K562 (cell line): Measurements from ENCODE around the gene C2orf72. TPM values are rescaled to one million over a fixed set of nuclear protein-coding genes. Genes with fewer than 3 reads are reported as not detected.
A peak's percentile ranks its signal among the peaks of the same experiment; 100 is the strongest.

Experiments
- ATAC-seq: fragments of 200-7000 bp; cut with Tn5 transposase; 3 replicates; pipeline ENCODE4 v1.9.1; 2020; ENCODE audit warnings: moderate library complexity
- BruUV-seq: library from RNA; stranded (reverse); fragments of 400-500 nt; replicated peaks from 2 replicates; lab custom pipeline; 2021; lab: Mats Ljungman, UMichigan
- CTCF ChIA-PET: fragments of 300-600 bp; formaldehyde crosslinking; extraction: SDS; loops from one replicate; lab custom pipeline; 2021; ENCODE audit warnings: low intra/inter-chr PET ratio; lab: Yijun Ruan, JAX
- POLR2A ChIA-PET: fragments of 300-600, 350-650 bp; sonication (Branson Sonifier 250); formaldehyde crosslinking; extraction: SDS; loops from one replicate; lab custom pipeline; 2021; ENCODE audit warnings: antibody characterized with exemption, inconsistent platforms; lab: Yijun Ruan, JAX
- DNase-seq, 4 experiments: peaks; one replicate each; pipeline versions ENCODE4 v3.0.0 to v3.0.0-alpha.2; 2011 to 2018; ENCODE audit warnings: low spot score in 3 of 4, mixed read lengths in 3 of 4; ENCODE audit errors: extremely low read depth in 1 of 4
- FAIRE-seq: peaks from 2 replicates; lab custom pipeline; 2011; peaks lifted over from hg19 to GRCh38; lab: Jason Lieb, UNC
- H2AFZ ChIP-seq: 2 replicates; pipeline ENCODE4 v1.6.0; 2011; ENCODE audit warnings: low read depth, low read length, control low read depth, inconsistent platforms
- H3K27ac ChIP-seq: fragments of 200-600 bp; 3 replicates; pipeline ENCODE4 v1.8.0; 2011; ENCODE audit warnings: low read depth, mild to moderate bottlenecking, control low read depth, inconsistent platforms, low read length, moderate library complexity, mixed read lengths; ENCODE audit errors: extremely low read depth
- H3K27me3 ChIP-seq, 2 experiments: fragments of 300-600 bp in 1 of 2; 2 replicates in 1 of 2; 3 replicates in 1 of 2; pipeline versions ENCODE4 v1.6.0 to v1.8.0; 2011; ENCODE audit warnings: inconsistent platforms in 2 of 2, low read length in 2 of 2, mild to moderate bottlenecking in 1 of 2, mixed read lengths in 1 of 2, moderate library complexity in 1 of 2; ENCODE audit not compliant: control insufficient read depth in 2 of 2, insufficient read depth in 2 of 2
- H3K36me3 ChIP-seq: fragments of 300-600 bp; 3 replicates; pipeline ENCODE4 v1.8.0; 2011; ENCODE audit warnings: mild to moderate bottlenecking, low read length, inconsistent platforms; ENCODE audit not compliant: control insufficient read depth, insufficient read depth
- H3K4me1 ChIP-seq, 2 experiments: fragments of 200-600 bp in 1 of 2; replicated peaks in 1 of 2; 2 replicates in 1 of 2; 3 replicates in 1 of 2; pipeline versions ENCODE4 v1.5.1 to v1.8.0; 2011; ENCODE audit warnings: inconsistent platforms in 2 of 2, low read length in 2 of 2, mild to moderate bottlenecking in 1 of 2, mixed read lengths in 1 of 2, moderate library complexity in 1 of 2; ENCODE audit not compliant: control insufficient read depth in 2 of 2, insufficient read depth in 2 of 2
- H3K4me2 ChIP-seq: 2 replicates; pipeline ENCODE4 v1.6.1; 2011; ENCODE audit warnings: low read length, control low read depth, inconsistent platforms, mixed read lengths; ENCODE audit not compliant: insufficient read depth
- H3K4me3 ChIP-seq: fragments of 200-600 bp; sonication (generic), shearing (Covaris generic); 2 replicates; pipeline ENCODE4 v1.5.1; 2016; ENCODE audit warnings: control low read depth, inconsistent platforms
- H3K79me2 ChIP-seq: fragments of 200-600 bp; 3 replicates; pipeline ENCODE4 v1.8.0; 2011; ENCODE audit warnings: low read length, inconsistent platforms; ENCODE audit not compliant: control insufficient read depth, insufficient read depth
- H3K9ac ChIP-seq, 2 experiments: 2 replicates each; pipeline versions ENCODE4 v1.6.0 to v1.6.1; 2011; ENCODE audit warnings: low read depth in 2 of 2, low read length in 2 of 2, control low read depth in 1 of 2, inconsistent platforms in 1 of 2, mild to moderate bottlenecking in 1 of 2, mixed read lengths in 1 of 2; ENCODE audit not compliant: insufficient read depth in 1 of 2
- H3K9me1 ChIP-seq: one replicate; pipeline ENCODE4 v1.6.0; 2011; ENCODE audit warnings: inconsistent platforms, mild to moderate bottlenecking, low read length, moderate library complexity; ENCODE audit not compliant: control insufficient read depth, insufficient read depth
- H3K9me3 ChIP-seq: replicated peaks from 2 replicates; pipeline ENCODE4 v1.5.1; 2011; ENCODE audit warnings: low read depth, low read length, inconsistent platforms; ENCODE audit not compliant: control insufficient read depth, insufficient read depth
- H4K20me1 ChIP-seq: replicated peaks from 2 replicates; pipeline ENCODE4 v1.6.1; 2011; ENCODE audit warnings: low read length, inconsistent platforms, mixed read lengths; ENCODE audit not compliant: control insufficient read depth, insufficient read depth
- CEBPB ChIP-seq: fragments of 450-650 bp; IDR thresholded peaks from 2 replicates; pipeline ENCODE4 v1.6.1; 2016; ENCODE audit warnings: missing genetic modification characterization, missing compliant biosample characterization
- CEBPG ChIP-seq, 3 experiments: fragments of 200-800 bp in 1 of 3; sonication (Bioruptor generic) in 1 of 3; sonication (generic) in 1 of 3; formaldehyde crosslinking in 1 of 3; IDR thresholded peaks in 2 of 3; conservative IDR thresholded peaks in 1 of 3; 2 replicates each; pipeline versions ENCODE4 v1.6.1 to v1.8.0; 2016 to 2022; ENCODE audit warnings: missing compliant biosample characterization in 2 of 3, missing genetic modification characterization in 2 of 3, mild to moderate bottlenecking in 1 of 3, missing genetic modification reagents in 1 of 3
- CTCF ChIP-seq, 3 experiments: IDR thresholded peaks in 2 of 3; conservative IDR thresholded peaks in 1 of 3; 2 replicates each; pipeline ENCODE4 v1.5.1; 2011 to 2012; ENCODE audit warnings: low read length in 3 of 3, mild to moderate bottlenecking in 3 of 3, control low read depth in 2 of 3, improper control_type of control experiment in 1 of 3, inconsistent platforms in 1 of 3, low read depth in 1 of 3, mixed read lengths in 1 of 3, moderate library complexity in 1 of 3; ENCODE audit not compliant: insufficient read depth in 2 of 3
- WGBS: fragments of 100-300 bp; shearing (Covaris generic); methylation state at CpG from one replicate; pipeline ENCODE4 v1.1.6; 2016; ENCODE audit warnings: low coverage, mixed read lengths; ENCODE audit not compliant: insufficient coverage; ENCODE audit errors: missing lambda C conversion rate; 5-methylcytosine and 5-hydroxymethylcytosine counted together
- in situ Hi-C: fragments of 300-500 bp; cut with MboI; formaldehyde crosslinking; loops from 4 replicates; pipeline ENCODE4 v1.15.0; 2018; ENCODE audit warnings: inconsistent platforms, mixed read lengths
- intact Hi-C: fragments of 100-400 bp; cut with micrococcal nuclease; formaldehyde crosslinking; loops from 2 replicates; pipeline ENCODE4 v1.14.2; 2022
- polyA plus RNA-seq, 8 experiments: library from polyadenylated mRNA; depleted of rRNA in 4 of 8; stranded (reverse) in 5 of 8; unstranded in 3 of 8; fragments of >200 nt; fragmentation: Nextera tagmentation in 2 of 8; fragmentation: Illumina TruSeq in 1 of 8; extraction: Ambion mirVana in 2 of 8; extraction: Trizol in 1 of 8; gene quantifications; 2 replicates each; pipeline versions ENCODE4 v1.2.1 to v1.2.3, GENCODE V29; 2011 to 2014; ENCODE audit warnings: inconsistent platforms in 1 of 8, missing spikeins in 1 of 8
- total RNA-seq, 7 experiments: library from RNA; depleted of rRNA in 6 of 7; stranded (reverse); fragments of >200 nt in 6 of 7; fragmentation: Illumina TruSeq in 2 of 7; extraction: Trizol in 2 of 7; gene quantifications; 2 replicates each; pipeline versions ENCODE4 v1.2.1 to v1.2.3, GENCODE V29; 2011 to 2021; ENCODE audit warnings: low replicate concordance in 1 of 7

C2orf72 gene
- total and polyA plus RNA-seq, 9 of the 15 experiments (the other 6 are each of a cell fraction or from before 2014, with no cell fraction given): 0.08 to 0.18 (median 0.11) TPM; not detected in 6

DNA sequence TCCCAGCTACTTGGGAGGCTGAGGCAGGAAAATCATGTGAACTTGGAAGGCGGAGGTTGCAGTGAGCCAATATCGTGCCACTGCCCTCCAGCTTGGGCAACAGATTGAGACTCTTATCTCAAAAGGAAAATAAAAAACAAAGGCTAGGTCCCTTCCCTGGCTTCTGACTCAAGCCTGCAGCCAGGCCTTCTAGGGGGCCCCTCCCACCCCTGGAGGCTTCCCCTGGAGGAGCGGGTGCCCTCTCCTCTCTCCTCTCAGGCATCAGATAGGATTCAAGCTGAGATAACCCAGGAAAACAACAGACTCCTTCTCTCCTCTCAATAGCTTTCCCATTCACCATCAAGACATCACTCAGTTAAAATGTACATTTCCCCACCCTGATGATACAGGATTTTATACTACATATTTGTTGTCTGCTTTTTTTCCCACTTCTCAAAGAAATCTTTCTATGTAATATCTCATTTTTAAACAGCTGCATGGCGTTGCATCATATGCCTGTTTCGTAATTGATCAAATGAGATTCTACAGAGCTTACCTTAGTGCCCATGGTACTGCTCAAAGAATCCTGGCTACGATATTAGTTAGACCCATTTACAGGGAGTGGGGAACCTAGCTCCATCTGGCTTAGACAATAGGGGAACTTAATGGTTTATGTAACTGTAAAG lies 20.6 kb upstream of the C2orf72 start:
- DNase-seq (no peak), FAIRE-seq (no peak), ATAC-seq (no peak)
- H2AFZ ChIP-seq: no peak overlapping the region
- ChIA-PET CTCF (no interaction called here), POLR2A (no interaction called here)
- H3K79me2 ChIP-seq: no peaks in the 10 kb centered on the region
- H3K9me1 ChIP-seq: no peaks in the 10 kb centered on the region
- intact Hi-C loops (no loop called here), in situ Hi-C loops (no loop called here)
- H3K9ac ChIP-seq: no peak overlapping the region
- WGBS: 4% methylated on average over 3 of the region's 6 CpGs
- no peaks in the 10 kb centered on the region; the same call in 1 of the 2 replicates for H4K20me1 ChIP-seq
- H3K4me3 ChIP-seq: no peak overlapping the region
- TF ChIP-seq CEBPB (tag) (peak; percentile 24; the same call in 1 of the 2 replicates), CTCF (IDR thresholded peaks at IDR 0.05 in 2 of 3, conservative IDR thresholded peaks at IDR 0.05 in 1 of 3; ENCODE audit: insufficient read depth in 2 of 3, low read depth in 1 of 3, low read length in 3 of 3) (no peak), CEBPG (CRISPR knock-in tag; IDR thresholded peaks at IDR 0.05) (no peak), CEBPG (tag; conservative IDR thresholded peaks at IDR 0.05 in 1 of 2, IDR thresholded peaks at IDR 0.05 in 1 of 2) (peak; percentile 40 to 47; a peak in 2 of 4 replicates)
- no peaks in the 10 kb centered on the region for H3K36me3 ChIP-seq
- no peaks in the 10 kb centered on the region for H3K4me1 ChIP-seq
- H3K27me3 ChIP-seq: peaks cover 0 to 2% of the 10 kb centered on the region in 2 experiments; a peak in 4 of 5 replicates
- H3K9me3 ChIP-seq: no peaks in the 10 kb centered on the region
- BruUV-seq: no TSS peak
- no peak overlapping the region for H3K27ac ChIP-seq
- H3K4me2 ChIP-seq: no peak overlapping the region
